HCT116 (cell line): ENCODE measurements around the gene FAM114A1. TPM values are rescaled to one million over a fixed set of nuclear protein-coding genes. Genes with fewer than 3 reads are reported as not detected.

Experiments used
- ATAC-seq: fragments of 200-7000 bp; cut with Tn5 transposase; 2 replicates; pipeline ENCODE4 v1.9.1; 2020; ENCODE audit warnings: mild to moderate bottlenecking, moderate library complexity
- BruUV-seq: library from RNA; stranded (reverse); fragments of 400-500 nt; replicated peaks from 2 replicates; lab custom pipeline; 2021; lab: Mats Ljungman, UMichigan
- CTCF ChIA-PET: fragments of 300-600 bp; sonication (Branson Sonifier 250); formaldehyde crosslinking; loops from one replicate; lab custom pipeline; 2021; ENCODE audit warnings: antibody characterized with exemption; lab: Charles Lee
- POLR2A ChIA-PET: fragments of 300-600, 350-600 bp; sonication (Branson Sonifier 250); formaldehyde crosslinking; loops from one replicate; lab custom pipeline; 2021; ENCODE audit warnings: antibody characterized with exemption; lab: Charles Lee
- RAD21 ChIA-PET, 2 experiments: fragments of 300-600 bp; sonication (Branson Sonifier 250); formaldehyde crosslinking; loops; one replicate each; lab custom pipeline; 2023; ENCODE audit warnings: low total read pairs in 2 of 2; ENCODE audit not compliant: uncharacterized antibody in 2 of 2, unreplicated experiment in 2 of 2, low non-redundant PET in 1 of 2; lab: Charles Lee
- DNase-seq: peaks from one replicate; pipeline ENCODE4 v3.0.0-alpha.2; 2010; ENCODE audit warnings: low read depth, low spot score
- H2AFZ ChIP-seq: fragments of 200-600 bp; shearing (Covaris generic), sonication (generic); 2 replicates; pipeline ENCODE4 v1.6.1; 2017; ENCODE audit warnings: low read depth, mixed run types, mixed read lengths, antibody characterized with exemption, low read length; ENCODE audit not compliant: poor library complexity, severe bottlenecking
- H3K27ac ChIP-seq: 2 replicates; pipeline ENCODE4 v1.5.1; 2012; ENCODE audit warnings: low read depth, low read length
- H3K27me3 ChIP-seq: fragments of 200-600 bp; sonication (generic); 2 replicates; pipeline ENCODE4 v1.6.1; 2016; ENCODE audit warnings: mixed run types, low read length, mixed read lengths; ENCODE audit not compliant: insufficient read depth
- H3K36me3 ChIP-seq, 2 experiments: fragments of 200-500 bp in 1 of 2; fragments of 200-600 bp in 1 of 2; sonication (Bioruptor generic) in 1 of 2; sonication (generic) in 1 of 2; 2 replicates each; pipeline versions ENCODE4 v1.5.1 to v1.6.1; 2014 to 2016; ENCODE audit warnings: low read length in 2 of 2, inconsistent platforms in 1 of 2, mixed read lengths in 1 of 2, mixed run types in 1 of 2; ENCODE audit not compliant: insufficient read depth in 2 of 2, control insufficient read depth in 1 of 2
- H3K4me1 ChIP-seq, 2 experiments: fragments of 200-600 bp in 1 of 2; sonication (generic) in 1 of 2; 2 replicates each; pipeline versions ENCODE4 v1.5.1 to v1.6.1; 2012 to 2017; ENCODE audit warnings: low read length in 2 of 2, inconsistent platforms in 1 of 2, mild to moderate bottlenecking in 1 of 2, mixed read lengths in 1 of 2, mixed run types in 1 of 2, moderate library complexity in 1 of 2; ENCODE audit not compliant: insufficient read depth in 2 of 2, control insufficient read depth in 1 of 2
- H3K4me2 ChIP-seq: fragments of 200-600 bp; sonication (generic); 2 replicates; pipeline ENCODE4 v1.6.1; 2017; ENCODE audit warnings: mixed run types, low read length, mixed read lengths
- H3K4me3 ChIP-seq, 2 experiments: fragments of 200-600 bp in 1 of 2; sonication (generic) in 1 of 2; replicated peaks in 1 of 2; 2 replicates each; pipeline ENCODE4 v1.5.1; 2011 to 2016; ENCODE audit warnings: low read length in 2 of 2, control low read depth in 1 of 2, low read depth in 1 of 2, mild to moderate bottlenecking in 1 of 2, mixed read lengths in 1 of 2, mixed run types in 1 of 2
- H3K79me2 ChIP-seq: fragments of 200-600 bp; sonication (generic); 2 replicates; pipeline ENCODE4 v1.6.1; 2017; ENCODE audit warnings: mild to moderate bottlenecking, mixed run types, low read length, moderate library complexity, mixed read lengths; ENCODE audit not compliant: insufficient read depth
- H3K9ac ChIP-seq: fragments of 200-600 bp; sonication (generic); 2 replicates; pipeline ENCODE4 v1.6.1; 2016; ENCODE audit warnings: low read length, mixed read lengths
- H3K9me2 ChIP-seq: fragments of 200-600 bp; sonication (generic), shearing (Covaris generic); 2 replicates; pipeline ENCODE4 v1.6.1; 2017; ENCODE audit warnings: mixed run types, mild to moderate bottlenecking, moderate library complexity; ENCODE audit not compliant: insufficient read depth
- H3K9me3 ChIP-seq, 2 experiments: fragments of 200-500 bp in 1 of 2; fragments of 200-600 bp in 1 of 2; sonication (Bioruptor generic) in 1 of 2; sonication (generic) in 1 of 2; 2 replicates each; pipeline ENCODE4 v1.6.1; 2014 to 2017; ENCODE audit warnings: low read length in 2 of 2, mixed read lengths in 2 of 2, inconsistent platforms in 1 of 2, low read depth in 1 of 2, mild to moderate bottlenecking in 1 of 2, mixed run types in 1 of 2, moderate library complexity in 1 of 2; ENCODE audit not compliant: control insufficient read depth in 1 of 2, insufficient read depth in 1 of 2
- H4K20me1 ChIP-seq: fragments of 200-600 bp; sonication (generic), shearing (Covaris generic); 2 replicates; pipeline ENCODE4 v1.6.1; 2017; ENCODE audit warnings: mixed run types, mild to moderate bottlenecking, moderate library complexity; ENCODE audit not compliant: insufficient read depth
- CEBPB ChIP-seq: IDR thresholded peaks from 2 replicates; pipeline ENCODE4 v1.6.1; 2012; ENCODE audit warnings: low read depth
- CTCF ChIP-seq, 3 experiments: fragments of 200-600 bp in 1 of 3; sonication (generic) in 1 of 3; IDR thresholded peaks in 2 of 3; conservative IDR thresholded peaks in 1 of 3; 2 replicates each; pipeline ENCODE4 v1.5.1; 2012 to 2017; ENCODE audit warnings: low read depth in 2 of 3, low read length in 2 of 3, antibody characterized with exemption in 1 of 3, borderline replicate concordance in 1 of 3, control low read depth in 1 of 3, mild to moderate bottlenecking in 1 of 3, mixed read lengths in 1 of 3, mixed run types in 1 of 3, moderate library complexity in 1 of 3; ENCODE audit not compliant: insufficient read depth in 1 of 3
- EGR1 ChIP-seq: IDR thresholded peaks from 2 replicates; pipeline ENCODE4 v1.6.1; 2012; ENCODE audit warnings: low read depth
- EZH2phosphoT487 ChIP-seq: fragments of 200-600 bp; IDR thresholded peaks from 2 replicates; pipeline ENCODE4 v1.6.1; 2018; ENCODE audit warnings: antibody characterized with exemption, borderline replicate concordance
- POLR2A ChIP-seq: IDR thresholded peaks from 2 replicates; pipeline ENCODE4 v1.7.0; 2011; ENCODE audit warnings: borderline replicate concordance; ENCODE audit not compliant: insufficient read depth, insufficient read length; ENCODE audit errors: extremely low read depth
- POLR2AphosphoS5 ChIP-seq: IDR thresholded peaks from 2 replicates; pipeline ENCODE4 v1.6.1; 2011; ENCODE audit warnings: mild to moderate bottlenecking, low read depth, low read length, moderate library complexity
- RAD21 ChIP-seq: IDR thresholded peaks from 2 replicates; pipeline ENCODE4 v1.6.1; 2012; ENCODE audit warnings: low read depth, mild to moderate bottlenecking
- TCF7L2 ChIP-seq: IDR thresholded peaks from 2 replicates; pipeline ENCODE4 v1.7.0; 2011; ENCODE audit warnings: borderline replicate concordance, inconsistent platforms; ENCODE audit not compliant: insufficient read depth, insufficient read length; ENCODE audit errors: extremely low read depth
- intact Hi-C: fragments of 100-400 bp; cut with micrococcal nuclease; formaldehyde crosslinking; loops from 2 replicates; pipeline ENCODE4 v1.10.0; 2022
- total RNA-seq: library from RNA; stranded (reverse); gene quantifications from one replicate; pipeline ENCODE4 v1.2.1, GENCODE V29; 2021; ENCODE audit not compliant: unreplicated experiment

The FAM114A1 gene
- total RNA-seq, 1 experiment from 2014 or later: 35.6 TPM

GRCh38 chr4:38894322-38894982 lies 26.8 kb downstream of the FAM114A1 start (continued):
- TF ChIP-seq CEBPB (no peak), EZH2phosphoT487 (no peak), POLR2A (no peak)
- TF ChIP-seq, all 23 proteins: peak for 3

- H3K79me2 ChIP-seq: no peaks in the 10 kb centered on the region
- DNase-seq (no peak), ATAC-seq (no peak)
- H3K9ac ChIP-seq: no peak overlapping the region
- no peaks in the 10 kb centered on the region for H3K4me1 ChIP-seq
- H3K4me3 ChIP-seq: no peak overlapping the region
- no peaks in the 10 kb centered on the region for H4K20me1 ChIP-seq
- ChIA-PET CTCF (no interaction called here), POLR2A (no interaction called here), RAD21 (no interaction called here)
- no peaks in the 10 kb centered on the region for H3K27me3 ChIP-seq
- no peaks in the 10 kb centered on the region for H3K9me3 ChIP-seq
- intact Hi-C loops: no loop called here
- no peak overlapping the region for H2AFZ ChIP-seq
- H3K4me2 ChIP-seq: no peak overlapping the region
- no peak overlapping the region for H3K27ac ChIP-seq
- H3K9me2 ChIP-seq: no peaks in the 10 kb centered on the region
- H3K36me3 ChIP-seq: 0 out of 4 replicates have a peak, but pooled peaks cover 0 to 7% of the 10 kb centered on the region in 2 experiments
- BruUV-seq: no TSS peak
- no peak for TF ChIP-seq RAD21
- no peak for TF ChIP-seq POLR2AphosphoS5
- TF ChIP-seq TCF7L2: no peak
- no peak for TF ChIP-seq EGR1
- TF ChIP-seq CTCF (IDR thresholded peaks at IDR 0.05 in 2 of 3, conservative IDR thresholded peaks at IDR 0.05 in 1 of 3; ENCODE audit: borderline replicate concordance in 1 of 3, insufficient read depth in 1 of 3, low read depth in 2 of 3, low read length in 2 of 3): no peak
Measured at GRCh38 chr4:38896940-38897339, 29.3 kb downstream of the FAM114A1 start.
